Measurements from ENCODE around the gene NDNF. TPM values are rescaled to one million over a fixed set of nuclear protein-coding genes. Genes with fewer than 3 reads are reported as not detected.

NDNF gene
- total and polyA plus RNA-seq, 2 donors (not counting 1 experiment from before 2014, with no cell fraction given) = 6.4 to 9.6 TPM

GRCh38 chr4:121107507-121107906 is 35.2 kb upstream of the NDNF start:
- no peak overlapping the region for H3K27ac ChIP-seq (ENCODE audit: insufficient read depth, low read length)
- no peak overlapping the region for H3K9ac ChIP-seq (ENCODE audit: insufficient read depth, low read length)
- H2AFZ ChIP-seq (ENCODE audit: low read length) = no peak overlapping the region
- no peaks in the 10 kb centered on the region for H4K20me1 ChIP-seq (ENCODE audit: control insufficient read depth, extremely low read depth, insufficient read depth, low read length)
- no peaks in the 10 kb centered on the region for H3K9me3 ChIP-seq (ENCODE audit: control insufficient read depth, insufficient read depth, low read depth, low read length)
- DNase-seq (ENCODE audit: low read depth in 2 of 2) = no peak
- no peak overlapping the region for H3K4me3 ChIP-seq (replicated peaks in 1 of 4; ENCODE audit: control extremely low read depth in 1 of 4, insufficient read depth in 1 of 4, low read depth in 3 of 4, low read length in 4 of 4)
- no peaks in the 10 kb centered on the region for H3K4me1 ChIP-seq (ENCODE audit: control insufficient read depth, extremely low read depth, insufficient read depth, low read length)
- H3K27me3 ChIP-seq (ENCODE audit: control insufficient read depth, insufficient read depth, low read length) = no peaks in the 10 kb centered on the region
- H3K36me3 ChIP-seq (ENCODE audit: control insufficient read depth, insufficient read depth, low read length) = no peaks in the 10 kb centered on the region
- no peak for TF ChIP-seq CTCF (conservative IDR thresholded peaks at IDR 0.05 in 1 of 2, IDR thresholded peaks at IDR 0.05 in 1 of 2; ENCODE audit: low read depth in 1 of 2, low read length in 2 of 2)
- no peak for TF ChIP-seq EZH2 (IDR thresholded peaks at IDR 0.05; ENCODE audit: low read length, missing control alignments)
- H3K4me2 ChIP-seq (ENCODE audit: extremely low read depth, insufficient read depth, low read length) = no peak overlapping the region
- H3K79me2 ChIP-seq (ENCODE audit: control insufficient read depth, insufficient read depth, low read length) = no peaks in the 10 kb centered on the region

- Histone ChIP-seq H4K20me1 (ENCODE audit: control insufficient read depth, extremely low read depth, insufficient read depth, low read length) (no peaks in the 10 kb centered on the region), H3K4me1 (ENCODE audit: control insufficient read depth, extremely low read depth, insufficient read depth, low read length) (no peaks in the 10 kb centered on the region), H3K27me3 (ENCODE audit: control insufficient read depth, insufficient read depth, low read length) (no peaks in the 10 kb centered on the region), H3K36me3 (ENCODE audit: control insufficient read depth, insufficient read depth, low read length) (no peaks in the 10 kb centered on the region), H3K9ac (ENCODE audit: insufficient read depth, low read length) (no peak overlapping the region), H3K4me3 (replicated peaks in 1 of 4; ENCODE audit: control extremely low read depth in 1 of 4, insufficient read depth in 1 of 4, low read depth in 3 of 4, low read length in 4 of 4) (no peak overlapping the region), H3K9me3 (ENCODE audit: control insufficient read depth, insufficient read depth, low read depth, low read length) (no peaks in the 10 kb centered on the region), H3K79me2 (ENCODE audit: control insufficient read depth, insufficient read depth, low read length) (no peaks in the 10 kb centered on the region), H2AFZ (ENCODE audit: low read length) (no peak overlapping the region), H3K4me2 (ENCODE audit: extremely low read depth, insufficient read depth, low read length) (no peak overlapping the region), H3K27ac (ENCODE audit: insufficient read depth, low read length) (no peak overlapping the region)
- DNase-seq (ENCODE audit: low read depth in 2 of 2) = no peak
- TF ChIP-seq CTCF (conservative IDR thresholded peaks at IDR 0.05 in 1 of 2, IDR thresholded peaks at IDR 0.05 in 1 of 2; ENCODE audit: low read depth in 1 of 2, low read length in 2 of 2) (no peak), EZH2 (IDR thresholded peaks at IDR 0.05; ENCODE audit: low read length, missing control alignments) (no peak)
Measured at GRCh38 chr4:121100093-121100775, 27.9 kb upstream of the NDNF start.

- Histone ChIP-seq H3K9ac (ENCODE audit: insufficient read depth, low read length) (no peak overlapping the region), H2AFZ (ENCODE audit: low read length) (no peak overlapping the region), H4K20me1 (ENCODE audit: control insufficient read depth, extremely low read depth, insufficient read depth, low read length) (no peaks in the 10 kb centered on the region), H3K36me3 (ENCODE audit: control insufficient read depth, insufficient read depth, low read length) (no peaks in the 10 kb centered on the region), H3K9me3 (ENCODE audit: control insufficient read depth, insufficient read depth, low read depth, low read length) (no peaks in the 10 kb centered on the region), H3K79me2 (ENCODE audit: control insufficient read depth, insufficient read depth, low read length) (no peaks in the 10 kb centered on the region), H3K4me1 (ENCODE audit: control insufficient read depth, extremely low read depth, insufficient read depth, low read length) (no peaks in the 10 kb centered on the region), H3K27me3 (ENCODE audit: control insufficient read depth, insufficient read depth, low read length) (no peaks in the 10 kb centered on the region), H3K27ac (ENCODE audit: insufficient read depth, low read length) (no peak overlapping the region), H3K4me3 (replicated peaks in 1 of 4; ENCODE audit: control extremely low read depth in 1 of 4, insufficient read depth in 1 of 4, low read depth in 3 of 4, low read length in 4 of 4) (no peak overlapping the region), H3K4me2 (ENCODE audit: extremely low read depth, insufficient read depth, low read length) (no peak overlapping the region)
- no peak for TF ChIP-seq CTCF (conservative IDR thresholded peaks at IDR 0.05 in 1 of 2, IDR thresholded peaks at IDR 0.05 in 1 of 2; ENCODE audit: low read depth in 1 of 2, low read length in 2 of 2)
- no peak for TF ChIP-seq EZH2 (IDR thresholded peaks at IDR 0.05; ENCODE audit: low read length, missing control alignments)
- no peak for DNase-seq (ENCODE audit: low read depth in 2 of 2)
Measured at GRCh38 chr4:121098266-121098665, 25.9 kb upstream of the NDNF start.

Data from fibroblast of lung (primary cell).